GM12878 (cell line): ENCODE measurements around the gene SYDE2. TPM values are rescaled to one million over a fixed set of nuclear protein-coding genes. Genes with fewer than 3 reads are reported as not detected.
"Not testable (repeated sequence)": the region's sequence is repeated elsewhere in the genome, so short reads cannot be mapped to it uniquely, and the experiment has no call there.

ENCODE experiments used
- ATAC-seq: fragments of 200-7000 bp; cut with Tn5 transposase; 3 replicates; pipeline ENCODE4 v1.9.1; 2020; ENCODE audit warnings: mild to moderate bottlenecking, moderate library complexity
- BruUV-seq: library from RNA; stranded (reverse); fragments of 400-500 nt; replicated peaks from 2 replicates; lab custom pipeline; 2021; lab: Mats Ljungman, UMichigan
- CTCF ChIA-PET: fragments of 300-600 bp; sonication (Branson Sonifier 250); formaldehyde crosslinking; extraction: SDS; loops from one replicate; lab custom pipeline; 2021; ENCODE audit warnings: inconsistent platforms; lab: Yijun Ruan, JAX
- POLR2A ChIA-PET: fragments of 350-600 bp; formaldehyde crosslinking; extraction: SDS; loops from one replicate; lab custom pipeline; 2021; ENCODE audit warnings: inconsistent platforms; lab: Charles Lee
- RAD21 ChIA-PET: fragments of 300-600 bp; sonication (Branson Sonifier 250); formaldehyde crosslinking; loops from one replicate; lab custom pipeline; 2023; ENCODE audit warnings: antibody characterized with exemption; ENCODE audit not compliant: unreplicated experiment; lab: Charles Lee
- SMC1A ChIA-PET: fragments of 300-600 bp; sonication (Branson Sonifier 250); formaldehyde crosslinking; loops from one replicate; lab custom pipeline; 2023; ENCODE audit not compliant: unreplicated experiment, uncharacterized antibody; lab: Charles Lee
- DNase-seq: peaks from one replicate; pipeline ENCODE4 v3.0.0-alpha.2; 2011; ENCODE audit warnings: low read depth, low spot score
- FAIRE-seq: peaks from 3 replicates; lab custom pipeline; 2011; peaks lifted over from hg19 to GRCh38; lab: Jason Lieb, UNC
- H2AFZ ChIP-seq: 2 replicates; pipeline ENCODE4 v1.6.0; 2011; ENCODE audit warnings: low read depth, low read length, control low read depth; ENCODE audit not compliant: control insufficient read depth
- H3K27ac ChIP-seq: 2 replicates; pipeline ENCODE4 v1.5.1; 2011; ENCODE audit warnings: control low read depth; ENCODE audit not compliant: control insufficient read depth, insufficient read depth
- H3K27me3 ChIP-seq, 2 experiments: replicated peaks in 1 of 2; 2 replicates each; pipeline versions ENCODE4 v1.6.0 to v1.6.1; 2011; ENCODE audit warnings: low read length in 1 of 2; ENCODE audit not compliant: control insufficient read depth in 2 of 2, insufficient read depth in 2 of 2
- H3K36me3 ChIP-seq, 2 experiments: 2 replicates each; pipeline ENCODE4 v1.5.1; 2011; ENCODE audit warnings: low read length in 1 of 2; ENCODE audit not compliant: control insufficient read depth in 2 of 2, insufficient read depth in 2 of 2
- H3K4me1 ChIP-seq: 2 replicates; pipeline ENCODE4 v1.6.1; 2011; ENCODE audit warnings: mild to moderate bottlenecking, low read length, moderate library complexity, mixed read lengths; ENCODE audit not compliant: control insufficient read depth, insufficient read depth
- H3K4me2 ChIP-seq: 2 replicates; pipeline ENCODE4 v1.6.0; 2011; ENCODE audit warnings: control low read depth; ENCODE audit not compliant: control insufficient read depth, insufficient read depth
- H3K4me3 ChIP-seq: fragments of 200-600 bp; sonication (generic); 2 replicates; pipeline ENCODE4 v1.5.1; 2016
- H3K79me2 ChIP-seq: 2 replicates; pipeline ENCODE4 v1.6.0; 2011; ENCODE audit warnings: low read length; ENCODE audit not compliant: control insufficient read depth, insufficient read depth
- H3K9ac ChIP-seq: 2 replicates; pipeline ENCODE4 v1.8.0; 2011; ENCODE audit warnings: low read length, control low read depth, mixed read lengths; ENCODE audit not compliant: control insufficient read depth, insufficient read depth
- H3K9me3 ChIP-seq: replicated peaks from 3 replicates; pipeline ENCODE4 v1.5.1; 2011; ENCODE audit warnings: mild to moderate bottlenecking, low read length; ENCODE audit not compliant: control insufficient read depth, insufficient read depth
- H4K20me1 ChIP-seq: 2 replicates; pipeline ENCODE4 v1.6.0; 2011; ENCODE audit not compliant: control insufficient read depth, insufficient read depth
- KDM1A ChIP-seq: fragments of 200-600 bp; sonication (generic); IDR thresholded peaks from 2 replicates; pipeline ENCODE4 v1.6.1; 2016; ENCODE audit warnings: borderline replicate concordance
- ZZZ3 ChIP-seq: IDR thresholded peaks from 2 replicates; pipeline ENCODE4 v1.6.1; 2011; ENCODE audit warnings: low read depth; ENCODE audit not compliant: control insufficient read depth, insufficient read length
- WGBS: methylation state at CpG from one replicate; pipeline ENCODE4 v1.1.6; 2016; ENCODE audit warnings: low lambda C conversion rate; ENCODE audit not compliant: insufficient replicate concordance, insufficient coverage; ENCODE audit errors: missing lambda C conversion rate; 5-methylcytosine and 5-hydroxymethylcytosine counted together
- in situ Hi-C: fragments of 300-500 bp; cut with MboI; formaldehyde crosslinking; loops from 9 replicates; pipeline ENCODE4 v1.14.3; 2018; ENCODE audit warnings: mixed read lengths
- intact Hi-C: fragments of 100-400 bp; cut with micrococcal nuclease; formaldehyde crosslinking; loops from one replicate; pipeline ENCODE4 v1.14.2; 2022; ENCODE audit not compliant: unreplicated experiment
- polyA plus RNA-seq, 11 experiments: library from polyadenylated mRNA; depleted of rRNA in 4 of 11; unstranded in 6 of 11; stranded (reverse) in 5 of 11; fragments of >200 nt; fragmentation: Nextera tagmentation in 4 of 11; fragmentation: Illumina TruSeq in 1 of 11; extraction: Ambion mirVana in 4 of 11; extraction: Trizol in 1 of 11; gene quantifications; 1 replicate in 1 of 11; 2 replicates in 10 of 11; pipeline versions ENCODE4 v1.2.1 to v1.2.3, GENCODE V29; 2011 to 2016; ENCODE audit warnings: inconsistent platforms in 2 of 11, missing spikeins in 2 of 11, low read depth in 1 of 11
- total RNA-seq, 4 experiments: library from RNA; depleted of rRNA in 3 of 4; stranded (reverse); fragments of >200 nt in 3 of 4; fragmentation: Illumina TruSeq in 1 of 4; extraction: Trizol in 1 of 4; gene quantifications; 2 replicates each; pipeline versions ENCODE4 v1.2.1 to v1.2.3, GENCODE V29; 2013 to 2021
- TF ChIP-seq, protein P1 (sequence below): IDR thresholded peaks from 2 replicates; pipeline ENCODE4 v1.6.1; 2012; ENCODE audit warnings: low read depth, low read length, improper control_type of control experiment

SYDE2 gene
- total and polyA plus RNA-seq, 10 of the 15 experiments (the other 5 are each of a cell fraction or from before 2014, with no cell fraction given) = 0.37 to 4.1 (median 1.8) TPM; not detected in 1

DNA sequence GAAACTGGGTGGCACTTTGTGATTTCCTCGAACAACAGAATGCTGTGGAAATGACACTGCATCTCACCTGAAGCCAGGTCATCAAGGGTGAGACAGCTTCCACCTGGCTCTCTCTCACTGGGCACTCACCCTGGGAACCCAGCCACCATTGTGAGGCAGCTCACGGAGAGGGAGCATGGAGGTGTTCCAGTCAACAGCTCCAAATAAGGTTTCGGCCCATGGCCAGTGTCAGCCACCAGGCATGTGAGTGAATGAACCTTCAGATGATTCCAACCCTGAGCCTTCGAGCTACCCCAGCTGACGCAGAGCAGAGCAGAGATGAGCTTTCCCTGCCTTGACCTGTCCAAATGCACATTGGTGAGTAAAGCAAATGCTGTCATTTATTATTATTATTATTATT lies 58.1 kb downstream of the SYDE2 start:
- H3K36me3 ChIP-seq = no peaks in the 10 kb centered on the region
- RAD21 ChIA-PET = no interaction called here
- H3K79me2 ChIP-seq = no peaks in the 10 kb centered on the region
- no peaks in the 10 kb centered on the region for H3K27me3 ChIP-seq
- SMC1A ChIA-PET = interaction anchor here (0.6 to 1.5 kb wide), 2 partner anchors 17 to 198 kb away, joined by 3 to 4 read pairs; no protein-coding TSS in a partner anchor
- H3K9me3 ChIP-seq = no peaks in the 10 kb centered on the region
- ATAC-seq = no peak
- no peak overlapping the region for H3K4me3 ChIP-seq
- CTCF ChIA-PET = interaction anchor here (0.6 kb wide), 1 partner anchor 93 kb away, joined by 3 read pairs; no protein-coding TSS in a partner anchor
- POLR2A ChIA-PET = no interaction called here
- TF ChIP-seq ZZZ3 (no peak), KDM1A (no peak)
- TF ChIP-seq, protein P1, sequence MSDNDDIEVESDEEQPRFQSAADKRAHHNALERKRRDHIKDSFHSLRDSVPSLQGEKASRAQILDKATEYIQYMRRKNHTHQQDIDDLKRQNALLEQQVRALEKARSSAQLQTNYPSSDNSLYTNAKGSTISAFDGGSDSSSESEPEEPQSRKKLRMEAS = no peak
- TF ChIP-seq, all 136 proteins: peak for 0
- in situ Hi-C loops (no loop called here), intact Hi-C loops (no loop called here)
- Histone ChIP-seq H3K9ac (no peak overlapping the region), H3K4me2 (no peak overlapping the region), H3K27ac (no peak overlapping the region), H2AFZ (no peak overlapping the region), H3K4me1 (no peaks in the 10 kb centered on the region), H4K20me1 (no peaks in the 10 kb centered on the region)
- no TSS peak for BruUV-seq
- FAIRE-seq (no peak), DNase-seq (no peak)
- 44% methylated on average over 5 of the region's 5 CpGs for WGBS

DNA sequence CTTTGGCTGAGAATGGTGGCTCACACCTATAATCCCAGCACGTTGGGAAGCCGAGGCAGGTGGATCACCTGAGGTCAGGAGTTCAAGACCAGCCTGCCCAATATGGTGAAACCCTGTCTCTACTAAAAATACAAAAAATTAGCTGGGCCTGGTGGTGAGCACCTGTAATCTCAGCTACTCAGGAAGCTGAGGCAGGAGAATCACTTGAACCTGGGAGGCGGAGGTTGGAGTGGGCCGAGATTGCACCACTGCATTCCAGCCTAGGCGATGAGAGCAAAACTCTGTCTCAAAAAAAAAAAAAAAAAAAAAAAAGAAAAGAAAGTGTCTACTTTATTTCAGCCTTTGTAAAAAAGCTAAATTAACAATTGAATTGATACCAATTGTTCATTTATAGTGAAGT lies 62.4 kb downstream of the SYDE2 start:
- BruUV-seq, H3K4me3 ChIP-seq, ATAC-seq, H3K4me1 ChIP-seq, H3K4me2 ChIP-seq, H4K20me1 ChIP-seq, intact Hi-C loops, FAIRE-seq, RAD21 ChIA-PET, H3K27me3 ChIP-seq, H3K9ac ChIP-seq, H3K27ac ChIP-seq, H2AFZ ChIP-seq, H3K9me3 ChIP-seq, H3K79me2 ChIP-seq, POLR2A ChIA-PET, in situ Hi-C loops, DNase-seq, H3K36me3 ChIP-seq: not testable (repeated sequence)
- ChIA-PET SMC1A (interaction anchor here (0.6 to 1.0 kb wide), 2 partner anchors 13 to 682 kb away, joined by 3 read pairs; no protein-coding TSS in a partner anchor), CTCF (interaction anchor here (0.7 to 1.5 kb wide), 2 partner anchors 14 to 502 kb away, joined by 3 to 5 read pairs; no protein-coding TSS in a partner anchor)
- 91% methylated on average over 4 of the region's 5 CpGs for WGBS
